ENCODE data around the gene AGPAT3. TPM values are rescaled to one million over a fixed set of nuclear protein-coding genes. Genes with fewer than 3 reads are reported as not detected.

The AGPAT3 gene
- total RNA-seq, 1 donor from 2014 or later: 65.9 TPM

GRCh38 chr21:43890042-43890441, 25.0 kb downstream of the AGPAT3 start:
- intact Hi-C loops (cut with DNase I): no loop called here
- no peak for DNase-seq (ENCODE audit: low spot score in 2 of 2)
- no peaks in the 10 kb centered on the region for H3K27me3 ChIP-seq

GRCh38 chr21:43892334-43892733, 27.3 kb downstream of the AGPAT3 start:
- intact Hi-C loops (cut with DNase I): no loop called here
- H3K4me3 ChIP-seq: no peak overlapping the region
- H3K4me1 ChIP-seq: no peaks in the 10 kb centered on the region
- H3K27ac ChIP-seq: no peak overlapping the region
- peaks cover 3 to 4% of the 10 kb centered on the region in 2 donors for H3K36me3 ChIP-seq
- H3K27me3 ChIP-seq: no peaks in the 10 kb centered on the region
- no peak for DNase-seq (ENCODE audit: low spot score in 2 of 2)
- no peaks in the 10 kb centered on the region for H3K9me3 ChIP-seq
- TF ChIP-seq, protein P1, sequence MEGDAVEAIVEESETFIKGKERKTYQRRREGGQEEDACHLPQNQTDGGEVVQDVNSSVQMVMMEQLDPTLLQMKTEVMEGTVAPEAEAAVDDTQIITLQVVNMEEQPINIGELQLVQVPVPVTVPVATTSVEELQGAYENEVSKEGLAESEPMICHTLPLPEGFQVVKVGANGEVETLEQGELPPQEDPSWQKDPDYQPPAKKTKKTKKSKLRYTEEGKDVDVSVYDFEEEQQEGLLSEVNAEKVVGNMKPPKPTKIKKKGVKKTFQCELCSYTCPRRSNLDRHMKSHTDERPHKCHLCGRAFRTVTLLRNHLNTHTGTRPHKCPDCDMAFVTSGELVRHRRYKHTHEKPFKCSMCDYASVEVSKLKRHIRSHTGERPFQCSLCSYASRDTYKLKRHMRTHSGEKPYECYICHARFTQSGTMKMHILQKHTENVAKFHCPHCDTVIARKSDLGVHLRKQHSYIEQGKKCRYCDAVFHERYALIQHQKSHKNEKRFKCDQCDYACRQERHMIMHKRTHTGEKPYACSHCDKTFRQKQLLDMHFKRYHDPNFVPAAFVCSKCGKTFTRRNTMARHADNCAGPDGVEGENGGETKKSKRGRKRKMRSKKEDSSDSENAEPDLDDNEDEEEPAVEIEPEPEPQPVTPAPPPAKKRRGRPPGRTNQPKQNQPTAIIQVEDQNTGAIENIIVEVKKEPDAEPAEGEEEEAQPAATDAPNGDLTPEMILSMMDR (IDR thresholded peaks at IDR 0.05): no peak

More at GRCh38 chr21:43890042-43890441, 25.0 kb downstream of the AGPAT3 start:
- H3K9me3 ChIP-seq: no peaks in the 10 kb centered on the region
- H3K36me3 ChIP-seq: peaks cover 3 to 4% of the 10 kb centered on the region in 2 donors
- no peak overlapping the region for H3K27ac ChIP-seq
- H3K4me3 ChIP-seq: no peak overlapping the region
- no peaks in the 10 kb centered on the region for H3K4me1 ChIP-seq
- TF ChIP-seq, protein P1 (IDR thresholded peaks at IDR 0.05): no peak

GRCh38 chr21:43892984-43893535, 28.0 kb downstream of the AGPAT3 start:
- Histone ChIP-seq H3K9me3 (no peaks in the 10 kb centered on the region), H3K4me3 (no peak overlapping the region), H3K36me3 (peaks cover 3 to 4% of the 10 kb centered on the region in 2 donors), H3K4me1 (no peaks in the 10 kb centered on the region), H3K27me3 (no peaks in the 10 kb centered on the region), H3K27ac (no peak overlapping the region)
- intact Hi-C loops (cut with DNase I): no loop called here
- DNase-seq (ENCODE audit: low spot score in 2 of 2): no peak
- TF ChIP-seq, protein P1 (IDR thresholded peaks at IDR 0.05): no peak

DNA sequence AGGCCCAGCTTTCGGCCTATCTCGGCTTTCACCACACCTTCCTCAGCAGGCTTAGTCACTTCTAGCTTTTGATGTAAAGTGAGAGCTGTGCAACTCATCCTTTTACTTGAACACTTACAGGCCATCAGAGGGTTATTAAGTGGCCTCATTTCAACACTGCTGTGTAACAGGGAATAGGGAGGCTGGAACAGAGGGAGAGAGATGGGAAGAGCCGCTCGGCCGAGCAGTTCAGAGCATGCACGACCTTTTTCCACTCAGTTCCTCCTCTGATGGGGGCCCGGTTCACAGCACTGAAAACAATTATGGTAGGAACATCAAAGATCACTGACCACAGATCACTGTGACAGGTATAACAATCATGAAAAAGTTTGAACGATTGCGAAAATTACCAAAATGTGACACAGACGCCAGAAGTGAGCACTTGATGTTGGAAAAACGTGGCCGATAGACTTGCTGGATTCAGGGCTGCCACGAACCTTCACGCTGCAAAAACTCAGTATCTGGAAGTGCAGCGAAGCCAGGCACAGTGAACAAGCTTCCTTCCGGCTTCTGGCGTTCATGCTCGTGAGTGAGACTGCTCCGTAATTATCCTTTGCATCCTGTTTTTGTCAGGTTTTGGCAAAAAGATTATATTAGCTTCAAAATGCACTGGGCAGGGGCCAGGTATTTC, 28.6 kb downstream of the AGPAT3 start:
- DNase-seq (ENCODE audit: low spot score in 2 of 2): no peak
- intact Hi-C loops (cut with DNase I): no loop called here
- Histone ChIP-seq H3K27me3 (no peaks in the 10 kb centered on the region), H3K4me3 (no peak overlapping the region), H3K27ac (no peak overlapping the region), H3K36me3 (peaks cover 3 to 4% of the 10 kb centered on the region in 2 donors), H3K9me3 (no peaks in the 10 kb centered on the region), H3K4me1 (no peaks in the 10 kb centered on the region)
- TF ChIP-seq, protein P1 (IDR thresholded peaks at IDR 0.05): no peak

GRCh38 chr21:43894206-43894577, 29.2 kb downstream of the AGPAT3 start:
- H3K36me3 ChIP-seq: peaks cover 3 to 4% of the 10 kb centered on the region in 2 donors
- no peaks in the 10 kb centered on the region for H3K9me3 ChIP-seq
- TF ChIP-seq, protein P1 (IDR thresholded peaks at IDR 0.05): no peak
- no peak for DNase-seq (ENCODE audit: low spot score in 2 of 2)
- no peaks in the 10 kb centered on the region for H3K4me1 ChIP-seq
- H3K27ac ChIP-seq: no peak overlapping the region
- intact Hi-C loops (cut with DNase I): no loop called here
- no peak overlapping the region for H3K4me3 ChIP-seq
- H3K27me3 ChIP-seq: no peaks in the 10 kb centered on the region

Measured in ascending aorta (tissue), 2 donors.